Endothelial cell of umbilical vein (primary cell): Measurements from ENCODE around the gene NAE1. TPM values are rescaled to one million over a fixed set of nuclear protein-coding genes. Genes with fewer than 3 reads are reported as not detected.

Experiments used
- BruUV-seq: library from RNA; stranded (reverse); fragments of 400-500 nt; replicated peaks from 2 replicates; lab custom pipeline; 2021; lab: Mats Ljungman, UMichigan
- CTCF ChIA-PET: fragments of 300-600, 350-600 bp; sonication (Branson Sonifier 250); formaldehyde crosslinking; loops from one replicate; lab custom pipeline; 2021; ENCODE audit warnings: antibody characterized with exemption, inconsistent platforms; lab: Charles Lee
- POLR2A ChIA-PET: fragments of 300-600, 350-600 bp; sonication (Branson Sonifier 250); formaldehyde crosslinking; loops from one replicate; lab custom pipeline; 2021; ENCODE audit warnings: antibody characterized with exemption, inconsistent platforms; lab: Charles Lee
- DNase-seq: peaks from one replicate; pipeline ENCODE4 v3.0.0-alpha.2; 2011; ENCODE audit warnings: low read depth, low spot score
- FAIRE-seq: peaks from 2 replicates; lab custom pipeline; 2011; peaks lifted over from hg19 to GRCh38; lab: Jason Lieb, UNC
- H2AFZ ChIP-seq: 2 replicates; pipeline ENCODE4 v1.6.0; 2012; ENCODE audit warnings: low read depth, low read length, control low read depth, inconsistent platforms
- H3K27ac ChIP-seq: 2 replicates; pipeline ENCODE4 v1.5.1; 2011; ENCODE audit warnings: low read depth, mild to moderate bottlenecking, control low read depth, low read length, moderate library complexity; ENCODE audit not compliant: insufficient read depth
- H3K27me3 ChIP-seq, 2 experiments: 2 replicates each; pipeline versions ENCODE4 v1.6.0 to v1.6.1; 2011; ENCODE audit warnings: low read length in 2 of 2, mixed read lengths in 1 of 2; ENCODE audit not compliant: control insufficient read depth in 2 of 2, insufficient read depth in 2 of 2
- H3K36me3 ChIP-seq, 2 experiments: 2 replicates in 1 of 2; 3 replicates in 1 of 2; pipeline ENCODE4 v1.5.1; 2011; ENCODE audit warnings: low read length in 2 of 2, mild to moderate bottlenecking in 1 of 2, moderate library complexity in 1 of 2; ENCODE audit not compliant: control insufficient read depth in 2 of 2, insufficient read depth in 2 of 2; ENCODE audit errors: extremely low read depth in 1 of 2
- H3K4me1 ChIP-seq: 3 replicates; pipeline ENCODE4 v1.5.1; 2011; ENCODE audit warnings: mild to moderate bottlenecking, low read length; ENCODE audit not compliant: control insufficient read depth, insufficient read depth; ENCODE audit errors: extremely low read depth
- H3K4me2 ChIP-seq: 2 replicates; pipeline ENCODE4 v1.6.1; 2011; ENCODE audit warnings: low read length, control low read depth, mixed read lengths; ENCODE audit not compliant: insufficient read depth
- H3K4me3 ChIP-seq, 3 experiments: fragments of 200-600 bp in 1 of 3; sonication (generic), shearing (Covaris generic) in 1 of 3; replicated peaks in 1 of 3; 2 replicates each; pipeline ENCODE4 v1.5.1; 2011 to 2016; ENCODE audit warnings: control low read depth in 3 of 3, low read length in 3 of 3, mild to moderate bottlenecking in 2 of 3, inconsistent platforms in 1 of 3, low read depth in 1 of 3, moderate library complexity in 1 of 3; ENCODE audit not compliant: insufficient read depth in 1 of 3
- H3K79me2 ChIP-seq: 2 replicates; pipeline ENCODE4 v1.6.0; 2012; ENCODE audit warnings: low read length, inconsistent platforms; ENCODE audit not compliant: control insufficient read depth, insufficient read depth
- H3K9ac ChIP-seq: replicated peaks from 2 replicates; pipeline ENCODE3; 2011; ENCODE audit warnings: low read length, control low read depth; ENCODE audit not compliant: insufficient read depth; ENCODE audit errors: extremely low read depth
- H3K9me1 ChIP-seq: replicated peaks from 3 replicates; pipeline ENCODE4 v1.6.0; 2011; ENCODE audit warnings: mild to moderate bottlenecking, low read length; ENCODE audit not compliant: control insufficient read depth, insufficient read depth; ENCODE audit errors: extremely low read depth
- H3K9me3 ChIP-seq: replicated peaks from 2 replicates; pipeline ENCODE4 v1.5.1; 2012; ENCODE audit warnings: low read length, inconsistent platforms; ENCODE audit not compliant: control insufficient read depth, insufficient read depth
- H4K20me1 ChIP-seq: replicated peaks from 2 replicates; pipeline ENCODE3; 2011; ENCODE audit warnings: mild to moderate bottlenecking, low read length; ENCODE audit not compliant: control insufficient read depth, insufficient read depth; ENCODE audit errors: extremely low read depth
- CTCF ChIP-seq, 2 donors: IDR thresholded peaks; 1 replicate in 1 of 2; 2 replicates in 1 of 2; pipeline ENCODE4 v1.5.1; 2011; ENCODE audit warnings: low read length in 2 of 2, mild to moderate bottlenecking in 2 of 2, moderate library complexity in 2 of 2, control low read depth in 1 of 2, inconsistent platforms in 1 of 2, low read depth in 1 of 2; ENCODE audit not compliant: insufficient read depth in 1 of 2; ENCODE audit errors: extremely low read depth in 1 of 2
- EZH2 ChIP-seq: IDR thresholded peaks from 2 replicates; pipeline ENCODE4 v1.6.1; 2012; ENCODE audit warnings: borderline replicate concordance, low read depth, mild to moderate bottlenecking, moderate library complexity, low read length, inconsistent platforms; ENCODE audit not compliant: severe bottlenecking
- FOS ChIP-seq: IDR thresholded peaks from 2 replicates; pipeline ENCODE4 v1.6.1; 2011; ENCODE audit warnings: mild to moderate bottlenecking, low read length, moderate library complexity, borderline replicate concordance; ENCODE audit not compliant: insufficient read depth
- GATA2 ChIP-seq: IDR thresholded peaks from 2 replicates; pipeline ENCODE4 v1.7.0; 2011; ENCODE audit warnings: low read depth, mild to moderate bottlenecking, moderate library complexity, mixed read lengths, low read length; ENCODE audit not compliant: insufficient read length, insufficient read depth
- JUN ChIP-seq: IDR thresholded peaks from 2 replicates; pipeline ENCODE4 v1.6.1; 2011; ENCODE audit warnings: borderline replicate concordance, low read depth; ENCODE audit not compliant: insufficient read length, insufficient read depth
- MYC ChIP-seq: IDR thresholded peaks from one replicate; pipeline ENCODE4 v1.6.1; 2011; ENCODE audit warnings: mild to moderate bottlenecking, low read depth, low read length
- POLR2A ChIP-seq: IDR thresholded peaks from 2 replicates; pipeline ENCODE4 v1.6.1; 2012; ENCODE audit warnings: low read depth, mild to moderate bottlenecking, control low read depth, low read length
- POLR2AphosphoS5 ChIP-seq: IDR thresholded peaks from 2 replicates; pipeline ENCODE4 v1.6.1; 2012; ENCODE audit warnings: low read depth, mild to moderate bottlenecking, control low read depth, low read length, moderate library complexity; ENCODE audit not compliant: insufficient read depth
- dilution Hi-C: fragments of 300-500 bp; cut with MboI; formaldehyde crosslinking; loops from one replicate; pipeline ENCODE4 v1.15.0; 2019; ENCODE audit warnings: low sequenced_read_pairs; ENCODE audit not compliant: extremely low pct_ligation_motif_present
- intact Hi-C: fragments of 100-400 bp; cut with micrococcal nuclease; formaldehyde crosslinking; loops from one replicate; pipeline ENCODE4 v1.10.0; 2022
- polyA plus RNA-seq, 4 experiments: library from polyadenylated mRNA; depleted of rRNA in 3 of 4; stranded (reverse) in 3 of 4; unstranded in 1 of 4; fragments of >200 nt; gene quantifications; 2 replicates each; pipeline versions ENCODE4 v1.2.1 to v1.2.3, GENCODE V29; 2011 to 2012; ENCODE audit warnings: missing spikeins in 1 of 4
- total RNA-seq: library from RNA; stranded (reverse); gene quantifications from 2 replicates; pipeline ENCODE4 v1.2.3, GENCODE V29; 2021
- TF ChIP-seq, protein P1 (sequence below): IDR thresholded peaks from 2 replicates; pipeline ENCODE4 v1.6.1; 2011; ENCODE audit not compliant: insufficient read depth, insufficient read length

The NAE1 gene
- total and polyA plus RNA-seq, 2 donors (not counting 3 experiments of a cell fraction or from before 2014, with no cell fraction given) = 23.6 to 64.3 TPM

DNA sequence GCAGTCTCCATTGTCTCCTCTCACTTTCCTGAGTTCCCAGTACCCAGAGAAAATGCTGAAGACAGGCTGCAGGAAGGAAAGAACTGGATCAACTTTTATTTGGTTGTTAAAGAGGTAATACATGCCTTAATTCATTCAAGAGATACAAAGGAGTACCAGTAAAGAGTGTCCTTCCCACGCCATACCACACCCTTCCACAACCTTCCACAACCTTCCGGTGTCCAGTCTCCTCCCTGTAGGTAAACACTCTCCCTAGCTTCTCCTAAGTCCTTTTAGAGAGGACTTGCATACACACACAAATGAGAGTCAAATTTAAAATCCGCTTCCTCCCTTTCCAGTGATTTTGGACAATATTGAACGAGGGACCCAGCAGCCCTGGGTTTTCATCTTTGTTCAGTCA, 10.6 kb upstream of the NAE1 start:
- CTCF ChIA-PET = interaction anchor here (3.0 to 3.5 kb wide), 2 partner anchors 11 to 27 kb away, joined by 15 to 36 read pairs; partner anchors contain the start of gene NAE1
- peaks cover 36 to 39% of the 10 kb centered on the region in 2 experiments for H3K27me3 ChIP-seq
- no peak overlapping the region for H3K9ac ChIP-seq
- no peaks in the 10 kb centered on the region for H4K20me1 ChIP-seq
- dilution Hi-C loops (no loop called here), intact Hi-C loops (no loop called here)
- POLR2A ChIA-PET = no interaction called here
- no peak overlapping the region for H2AFZ ChIP-seq
- peaks cover 2% of the 10 kb centered on the region for H3K4me1 ChIP-seq
- no peak for DNase-seq
- no peaks in the 10 kb centered on the region for H3K36me3 ChIP-seq
- no peak overlapping the region for H3K4me2 ChIP-seq
- no peak overlapping the region for H3K27ac ChIP-seq
- BruUV-seq = no TSS peak
- TF ChIP-seq EZH2 (no peak), POLR2AphosphoS5 (no peak), MYC (no peak), JUN (no peak), FOS (no peak), GATA2 (no peak), CTCF (IDR thresholded peaks at IDR 0.05; ENCODE audit: extremely low read depth in 1 of 2, insufficient read depth in 1 of 2, low read depth in 1 of 2, low read length in 2 of 2) (no peak), POLR2A (no peak)
- TF ChIP-seq, protein P1, sequence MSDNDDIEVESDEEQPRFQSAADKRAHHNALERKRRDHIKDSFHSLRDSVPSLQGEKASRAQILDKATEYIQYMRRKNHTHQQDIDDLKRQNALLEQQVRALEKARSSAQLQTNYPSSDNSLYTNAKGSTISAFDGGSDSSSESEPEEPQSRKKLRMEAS = no peak
- no peaks in the 10 kb centered on the region for H3K9me3 ChIP-seq
- no peak overlapping the region for H3K4me3 ChIP-seq
- H3K9me1 ChIP-seq = no peaks in the 10 kb centered on the region
- no peak for FAIRE-seq
- no peaks in the 10 kb centered on the region for H3K79me2 ChIP-seq
